ENCODE data around the gene ACO2. TPM values are rescaled to one million over a fixed set of nuclear protein-coding genes. Genes with fewer than 3 reads are reported as not detected.
"Not testable (repeated sequence)": the region's sequence is repeated elsewhere in the genome, so short reads cannot be mapped to it uniquely, and the experiment has no call there.

ACO2 gene
- total RNA-seq, 1 experiment from 2014 or later = 127 TPM

GRCh38 chr22:41435560-41435959 lies 33.4 kb upstream of the ACO2 start:
- Histone ChIP-seq H3K27ac (ENCODE audit: low read depth, low read length, poor library complexity, severe bottlenecking) (no peak overlapping the region), H3K36me3 (ENCODE audit: insufficient read depth, low read length, poor library complexity, severe bottlenecking) (peaks cover 48% of the 10 kb centered on the region), H3K4me3 (ENCODE audit: low read depth, low read length, poor library complexity, severe bottlenecking) (no peak overlapping the region), H3K27me3 (replicated peaks; ENCODE audit: insufficient read depth, low read depth, low read length, poor library complexity) (no peaks in the 10 kb centered on the region), H3K9me3 (ENCODE audit: low read depth, low read length, poor library complexity, severe bottlenecking) (no peaks in the 10 kb centered on the region), H3K4me1 (ENCODE audit: insufficient read depth, low read length, poor library complexity, severe bottlenecking) (no peaks in the 10 kb centered on the region)
- TF ChIP-seq CTCF (conservative IDR thresholded peaks at IDR 0.05; ENCODE audit: low read depth, low read length) (no peak), EZH2 (IDR thresholded peaks at IDR 0.05; ENCODE audit: borderline replicate concordance, low read depth, low read length, poor library complexity, severe bottlenecking) (no peak)
- no peak for DNase-seq (ENCODE audit: low spot score)
- BruUV-seq (replicated peaks) = no TSS peak
- intact Hi-C loops (cut with micrococcal nuclease; ENCODE audit: unreplicated experiment) = no loop called here
- ChIA-PET POLR2A (ENCODE audit: low non-redundant PET) (no interaction called here), CTCF (no interaction called here)

GRCh38 chr22:41436322-41437113 lies 32.4 kb upstream of the ACO2 start:
- Histone ChIP-seq H3K27me3 (replicated peaks; ENCODE audit: insufficient read depth, low read depth, low read length, poor library complexity) (no peaks in the 10 kb centered on the region), H3K27ac (ENCODE audit: low read depth, low read length, poor library complexity, severe bottlenecking) (no peak overlapping the region), H3K4me3 (ENCODE audit: low read depth, low read length, poor library complexity, severe bottlenecking) (no peak overlapping the region), H3K36me3 (ENCODE audit: insufficient read depth, low read length, poor library complexity, severe bottlenecking) (peaks cover 57% of the 10 kb centered on the region), H3K4me1 (ENCODE audit: insufficient read depth, low read length, poor library complexity, severe bottlenecking) (no peaks in the 10 kb centered on the region), H3K9me3 (ENCODE audit: low read depth, low read length, poor library complexity, severe bottlenecking) (no peaks in the 10 kb centered on the region)
- DNase-seq (ENCODE audit: low spot score) = no peak
- BruUV-seq (replicated peaks) = no TSS peak
- TF ChIP-seq EZH2 (IDR thresholded peaks at IDR 0.05; ENCODE audit: borderline replicate concordance, low read depth, low read length, poor library complexity, severe bottlenecking) = no peak
- no peak for TF ChIP-seq CTCF (conservative IDR thresholded peaks at IDR 0.05; ENCODE audit: low read depth, low read length)
- POLR2A ChIA-PET (ENCODE audit: low non-redundant PET) = no interaction called here
- intact Hi-C loops (cut with micrococcal nuclease; ENCODE audit: unreplicated experiment) = no loop called here
- CTCF ChIA-PET = interaction anchor here (0.6 kb wide), 1 partner anchor 14 kb away, joined by 3 read pairs; no protein-coding TSS in a partner anchor

GRCh38 chr22:41437198-41437597 lies 31.7 kb upstream of the ACO2 start:
- POLR2A ChIA-PET (ENCODE audit: low non-redundant PET) = no interaction called here
- CTCF ChIA-PET = interaction anchor here (0.6 kb wide), 1 partner anchor 15 kb away, joined by 3 read pairs; no protein-coding TSS in a partner anchor
- Histone ChIP-seq H3K27me3 (replicated peaks; ENCODE audit: insufficient read depth, low read depth, low read length, poor library complexity) (no peaks in the 10 kb centered on the region), H3K27ac (ENCODE audit: low read depth, low read length, poor library complexity, severe bottlenecking) (no peak overlapping the region), H3K4me3 (ENCODE audit: low read depth, low read length, poor library complexity, severe bottlenecking) (no peak overlapping the region), H3K9me3 (ENCODE audit: low read depth, low read length, poor library complexity, severe bottlenecking) (no peaks in the 10 kb centered on the region), H3K4me1 (ENCODE audit: insufficient read depth, low read length, poor library complexity, severe bottlenecking) (no peaks in the 10 kb centered on the region), H3K36me3 (ENCODE audit: insufficient read depth, low read length, poor library complexity, severe bottlenecking) (peaks cover 62% of the 10 kb centered on the region)
- intact Hi-C loops (cut with micrococcal nuclease; ENCODE audit: unreplicated experiment) = no loop called here
- no peak for DNase-seq (ENCODE audit: low spot score)
- no peak for TF ChIP-seq CTCF (conservative IDR thresholded peaks at IDR 0.05; ENCODE audit: low read depth, low read length)
- BruUV-seq (replicated peaks) = no TSS peak

GRCh38 chr22:41440511-41440910 lies 28.4 kb upstream of the ACO2 start:
- intact Hi-C loops (cut with micrococcal nuclease; ENCODE audit: unreplicated experiment); H3K9me3 ChIP-seq (ENCODE audit: low read depth, low read length, poor library complexity, severe bottlenecking); H3K27ac ChIP-seq (ENCODE audit: low read depth, low read length, poor library complexity, severe bottlenecking); BruUV-seq (replicated peaks); POLR2A ChIA-PET (ENCODE audit: low non-redundant PET); H3K4me3 ChIP-seq (ENCODE audit: low read depth, low read length, poor library complexity, severe bottlenecking); DNase-seq (ENCODE audit: low spot score); CTCF ChIA-PET; H3K27me3 ChIP-seq (replicated peaks; ENCODE audit: insufficient read depth, low read depth, low read length, poor library complexity); H3K4me1 ChIP-seq (ENCODE audit: insufficient read depth, low read length, poor library complexity, severe bottlenecking): not testable (repeated sequence)
- peaks cover 59% of the 10 kb centered on the region for H3K36me3 ChIP-seq (ENCODE audit: insufficient read depth, low read length, poor library complexity, severe bottlenecking)
